IMR-90 (cell line): ENCODE results near the gene PKP4. TPM values are rescaled to one million over a fixed set of nuclear protein-coding genes. Genes with fewer than 3 reads are reported as not detected.

Source experiments
- ATAC-seq: fragments of 200-7000 bp; cut with Tn5 transposase; 2 replicates; pipeline ENCODE4 v1.9.1; 2020; ENCODE audit warnings: low read depth, mild to moderate bottlenecking, moderate library complexity
- BruUV-seq: library from RNA; stranded (reverse); fragments of 400-500 nt; replicated peaks from 2 replicates; lab custom pipeline; 2021; lab: Mats Ljungman, UMichigan
- CTCF ChIA-PET: fragments of 300-600 bp; formaldehyde crosslinking; extraction: SDS; loops from one replicate; lab custom pipeline; 2021; ENCODE audit warnings: antibody characterized with exemption; lab: Yijun Ruan, JAX
- POLR2A ChIA-PET: fragments of 300-600 bp; sonication (Branson Sonifier 250); formaldehyde crosslinking; loops from one replicate; lab custom pipeline; 2022; ENCODE audit warnings: antibody characterized with exemption; ENCODE audit not compliant: unreplicated experiment; lab: Charles Lee
- DNase-seq: peaks from one replicate; pipeline ENCODE4 v3.0.0; 2013
- H2AFZ ChIP-seq: replicated peaks from 2 replicates; pipeline ENCODE3; 2013; ENCODE audit warnings: low read length, mild to moderate bottlenecking; ENCODE audit not compliant: poor library complexity
- H2AK5ac ChIP-seq: 2 replicates; pipeline ENCODE4 v1.6.1; 2013; ENCODE audit warnings: low read depth, low read length, inconsistent platforms
- H2AK9ac ChIP-seq: replicated peaks from 2 replicates; pipeline ENCODE3; 2013; ENCODE audit warnings: mild to moderate bottlenecking, low read depth, low read length, moderate library complexity; ENCODE audit not compliant: poor library complexity
- H2BK120ac ChIP-seq: 2 replicates; pipeline ENCODE4 v1.6.1; 2013; ENCODE audit warnings: low read depth, low read length, inconsistent platforms
- H2BK15ac ChIP-seq: 3 replicates; pipeline ENCODE4 v1.6.1; 2013; ENCODE audit warnings: low read depth, low read length, inconsistent platforms
- H2BK20ac ChIP-seq: 2 replicates; pipeline ENCODE4 v1.6.1; 2013; ENCODE audit warnings: low read depth, mild to moderate bottlenecking, inconsistent platforms, low read length, moderate library complexity
- H2BK5ac ChIP-seq: 2 replicates; pipeline ENCODE4 v1.6.1; 2013; ENCODE audit warnings: mild to moderate bottlenecking, low read depth, low read length, inconsistent platforms; ENCODE audit not compliant: poor library complexity, severe bottlenecking
- H3K14ac ChIP-seq: replicated peaks from 2 replicates; pipeline ENCODE4 v1.6.1; 2013; ENCODE audit warnings: low read depth, low read length, inconsistent platforms
- H3K18ac ChIP-seq: 2 replicates; pipeline ENCODE4 v1.6.1; 2013; ENCODE audit warnings: low read depth, low read length, control low read depth
- H3K23ac ChIP-seq: 2 replicates; pipeline ENCODE4 v1.6.1; 2013; ENCODE audit warnings: low read depth, low read length, inconsistent platforms
- H3K27ac ChIP-seq: 2 replicates; pipeline ENCODE4 v1.5.1; 2013; ENCODE audit warnings: mild to moderate bottlenecking, control low read depth, low read length; ENCODE audit not compliant: insufficient read depth
- H3K27me3 ChIP-seq: 2 replicates; pipeline ENCODE4 v1.6.1; 2013; ENCODE audit warnings: low read length; ENCODE audit not compliant: control insufficient read depth, insufficient read depth
- H3K36me3 ChIP-seq: 2 replicates; pipeline ENCODE4 v1.6.1; 2013; ENCODE audit warnings: low read length, mixed read lengths; ENCODE audit not compliant: control insufficient read depth, insufficient read depth
- H3K4ac ChIP-seq: 2 replicates; pipeline ENCODE4 v1.6.1; 2013; ENCODE audit warnings: low read depth, low read length, inconsistent platforms
- H3K4me1 ChIP-seq: 2 replicates; pipeline ENCODE4 v1.6.1; 2013; ENCODE audit warnings: low read length, mixed read lengths; ENCODE audit not compliant: control insufficient read depth, insufficient read depth
- H3K4me2 ChIP-seq: 2 replicates; pipeline ENCODE4 v1.6.1; 2013; ENCODE audit warnings: low read depth, mild to moderate bottlenecking, control low read depth, low read length, moderate library complexity
- H3K4me3 ChIP-seq: 2 replicates; pipeline ENCODE4 v1.5.1; 2013; ENCODE audit warnings: low read depth, mild to moderate bottlenecking, control low read depth, low read length, moderate library complexity; ENCODE audit not compliant: insufficient read depth
- H3K56ac ChIP-seq: 2 replicates; pipeline ENCODE4 v1.6.1; 2013; ENCODE audit warnings: low read length, inconsistent platforms; ENCODE audit not compliant: insufficient read depth; ENCODE audit errors: extremely low read depth
- H3K79me1 ChIP-seq, 2 experiments: 2 replicates each; pipeline ENCODE4 v1.6.1; 2013; ENCODE audit warnings: low read length in 2 of 2, inconsistent platforms in 1 of 2, low read depth in 1 of 2
- H3K9ac ChIP-seq: 2 replicates; pipeline ENCODE4 v1.6.1; 2013; ENCODE audit warnings: low read depth, low read length, control low read depth
- H3K9me1 ChIP-seq: 2 replicates; pipeline ENCODE4 v1.6.1; 2013; ENCODE audit warnings: low read length, inconsistent platforms; ENCODE audit not compliant: insufficient read depth
- H3K9me3 ChIP-seq: 2 replicates; pipeline ENCODE4 v1.6.1; 2013; ENCODE audit warnings: low read length; ENCODE audit not compliant: control insufficient read depth, insufficient read depth
- H4K20me1 ChIP-seq: 2 replicates; pipeline ENCODE4 v1.6.1; 2013; ENCODE audit warnings: low read length, inconsistent platforms; ENCODE audit not compliant: insufficient read depth
- H4K5ac ChIP-seq: 2 replicates; pipeline ENCODE4 v1.6.1; 2013; ENCODE audit warnings: mild to moderate bottlenecking, low read depth, low read length, control low read depth
- H4K8ac ChIP-seq, 2 experiments: 2 replicates each; pipeline ENCODE4 v1.6.1; 2013; ENCODE audit warnings: low read depth in 2 of 2, low read length in 2 of 2, control low read depth in 1 of 2, inconsistent platforms in 1 of 2
- H4K91ac ChIP-seq: 2 replicates; pipeline ENCODE4 v1.6.1; 2013; ENCODE audit warnings: low read depth, low read length, inconsistent platforms; ENCODE audit not compliant: insufficient read depth
- BHLHE40 ChIP-seq: fragments of 150-350 bp; IDR thresholded peaks from 2 replicates; pipeline ENCODE4 v1.6.1; 2016; ENCODE audit warnings: mild to moderate bottlenecking, low read depth, low read length
- CEBPB ChIP-seq: IDR thresholded peaks from 2 replicates; pipeline ENCODE4 v1.6.1; 2012; ENCODE audit warnings: low read depth, low read length, improper control_type of control experiment
- CHD1 ChIP-seq: IDR thresholded peaks from 2 replicates; pipeline ENCODE4 v1.6.1; 2012; ENCODE audit warnings: low read depth, low read length, improper control_type of control experiment
- CTCF ChIP-seq: conservative IDR thresholded peaks from 2 replicates; pipeline ENCODE4 v1.5.1; 2012; ENCODE audit warnings: mild to moderate bottlenecking, low read depth, low read length, improper control_type of control experiment
- ELK1 ChIP-seq: fragments of 150-350 bp; IDR thresholded peaks from 2 replicates; pipeline ENCODE4 v1.6.1; 2016; ENCODE audit warnings: low read depth, mild to moderate bottlenecking, low read length, moderate library complexity, borderline replicate concordance
- FOS ChIP-seq: fragments of 150-350 bp; IDR thresholded peaks from 2 replicates; pipeline ENCODE4 v1.6.1; 2016; ENCODE audit warnings: low read depth, low read length
- MAFK ChIP-seq: IDR thresholded peaks from 2 replicates; pipeline ENCODE4 v1.6.1; 2012; ENCODE audit warnings: low read depth, low read length, improper control_type of control experiment
- MAZ ChIP-seq: IDR thresholded peaks from 2 replicates; pipeline ENCODE4 v1.6.1; 2012; ENCODE audit warnings: low read depth, mild to moderate bottlenecking, low read length, improper control_type of control experiment, moderate library complexity, borderline replicate concordance
- MXI1 ChIP-seq: IDR thresholded peaks from 2 replicates; pipeline ENCODE4 v1.6.1; 2012; ENCODE audit warnings: low read depth, mild to moderate bottlenecking, low read length, moderate library complexity, borderline replicate concordance
- NFE2L2 ChIP-seq: fragments of 150-350 bp; IDR thresholded peaks from 2 replicates; pipeline ENCODE4 v1.6.1; 2016; ENCODE audit warnings: low read depth, mild to moderate bottlenecking, low read length
- POLR2A ChIP-seq: IDR thresholded peaks from 2 replicates; pipeline ENCODE4 v1.6.1; 2012; ENCODE audit warnings: mild to moderate bottlenecking, low read depth, low read length
- RAD21 ChIP-seq: IDR thresholded peaks from 2 replicates; pipeline ENCODE4 v1.6.1; 2012; ENCODE audit warnings: low read length, improper control_type of control experiment
- RCOR1 ChIP-seq: IDR thresholded peaks from 2 replicates; pipeline ENCODE4 v1.6.1; 2012; ENCODE audit warnings: mild to moderate bottlenecking, low read length, improper control_type of control experiment; ENCODE audit not compliant: insufficient replicate concordance
- RFX5 ChIP-seq: IDR thresholded peaks from 2 replicates; pipeline ENCODE4 v1.8.0; 2012; ENCODE audit warnings: low read depth, mild to moderate bottlenecking, low read length, moderate library complexity
- SMC3 ChIP-seq: fragments of 150-350 bp; IDR thresholded peaks from 2 replicates; pipeline ENCODE4 v1.6.1; 2016; ENCODE audit warnings: low read depth, mild to moderate bottlenecking, antibody characterized with exemption, low read length, moderate library complexity
- USF2 ChIP-seq: fragments of 150-350 bp; IDR thresholded peaks from 2 replicates; pipeline ENCODE4 v1.6.1; 2017; ENCODE audit warnings: mild to moderate bottlenecking, antibody characterized with exemption, low read length, low read depth
- WGBS, 2 experiments: methylation state at CpG; one replicate each; pipeline versions ENCODE4 v1.1.5 to v1.1.7; 2013; ENCODE audit warnings: missing lambda C conversion rate in 2 of 2; ENCODE audit not compliant: insufficient read length in 1 of 2; ENCODE audit errors: extremely low coverage in 2 of 2; 5-methylcytosine and 5-hydroxymethylcytosine counted together
- dilution Hi-C: fragments of 300-500 bp; cut with HindIII; formaldehyde crosslinking; loops from one replicate; pipeline ENCODE4 v1.14.3; 2018; ENCODE audit warnings: low sequenced_read_pairs; ENCODE audit not compliant: unreplicated experiment
- in situ Hi-C: fragments of 300-500 bp; cut with MboI; formaldehyde crosslinking; loops from 3 replicates; pipeline ENCODE4 v1.14.3; 2019; ENCODE audit warnings: low sequenced_read_pairs, inconsistent platforms, mixed read lengths
- intact Hi-C: fragments of 100-400 bp; cut with micrococcal nuclease; formaldehyde crosslinking; loops from 2 replicates; pipeline ENCODE4 v1.10.0; 2022
- polyA plus RNA-seq, 3 experiments: library from polyadenylated mRNA; depleted of rRNA; stranded (reverse); fragments of >200 nt; gene quantifications; 2 replicates each; pipeline ENCODE4 v1.2.3, GENCODE V29; 2012; ENCODE audit warnings: low replicate concordance in 1 of 3
- total RNA-seq: library from RNA; depleted of rRNA; stranded (reverse); fragments of >200 nt; gene quantifications from 2 replicates; pipeline ENCODE4 v1.2.3, GENCODE V29; 2012

PKP4 gene
- total and polyA plus RNA-seq, 2 of the 4 experiments (the other 2 are of a cell fraction): 20.1 to 37.8 TPM

GRCh38 chr2:158662421-158662820 lies 205.7 kb downstream of the PKP4 start:
- Histone ChIP-seq H2BK5ac (no peak overlapping the region), H2BK15ac (no peak overlapping the region), H3K36me3 (peaks cover 14% of the 10 kb centered on the region), H3K27me3 (no peaks in the 10 kb centered on the region), H3K79me1 (no peaks in the 10 kb centered on the region; a peak in 1 of 4 replicates), H2AFZ (no peak overlapping the region), H3K4ac (no peak overlapping the region), H3K4me3 (no peak overlapping the region), H3K56ac (no peak overlapping the region), H4K8ac (no peak overlapping the region), H3K18ac (no peak overlapping the region), H3K14ac (no peak overlapping the region), H3K9me3 (no peaks in the 10 kb centered on the region), H2AK5ac (no peak overlapping the region), H2BK20ac (no peak overlapping the region), H3K23ac (no peak overlapping the region), H4K91ac (no peak overlapping the region), H4K5ac (no peak overlapping the region), H3K9ac (no peak overlapping the region), H2BK120ac (no peak overlapping the region), H3K4me2 (no peak overlapping the region), H3K27ac (no peak overlapping the region), H4K20me1 (no peaks in the 10 kb centered on the region), H2AK9ac (no peak overlapping the region), H3K4me1 (peaks cover 7% of the 10 kb centered on the region), H3K9me1 (peaks cover 19% of the 10 kb centered on the region)
- dilution Hi-C loops (no loop called here), in situ Hi-C loops (no loop called here), intact Hi-C loops (no loop called here)
- CTCF ChIA-PET: no interaction called here
- DNase-seq (no peak), ATAC-seq (no peak)
- BruUV-seq: no TSS peak
- no peak for TF ChIP-seq CTCF
- no peak for TF ChIP-seq ELK1
- TF ChIP-seq SMC3: no peak
- TF ChIP-seq FOS: no peak
- TF ChIP-seq BHLHE40: no peak
- no peak for TF ChIP-seq RAD21
- TF ChIP-seq MXI1: no peak
- TF ChIP-seq USF2: no peak
- no peak for TF ChIP-seq CHD1
- no peak for TF ChIP-seq MAFK
- TF ChIP-seq MAZ: no peak
- TF ChIP-seq RCOR1: no peak
- TF ChIP-seq POLR2A: no peak
- no peak for TF ChIP-seq CEBPB
- no peak for TF ChIP-seq NFE2L2
- no peak for TF ChIP-seq RFX5
- WGBS, 2 experiments: no CpG with 5 or more reads among the region's 6 CpGs
- POLR2A ChIA-PET: no interaction called here
